ENCODE measurements around the gene CREB5. TPM values are rescaled to one million over a fixed set of nuclear protein-coding genes. Genes with fewer than 3 reads are reported as not detected.

Gene CREB5
- total RNA-seq, 2 experiments from 2014 or later = 0.19 to 0.22 TPM

DNA sequence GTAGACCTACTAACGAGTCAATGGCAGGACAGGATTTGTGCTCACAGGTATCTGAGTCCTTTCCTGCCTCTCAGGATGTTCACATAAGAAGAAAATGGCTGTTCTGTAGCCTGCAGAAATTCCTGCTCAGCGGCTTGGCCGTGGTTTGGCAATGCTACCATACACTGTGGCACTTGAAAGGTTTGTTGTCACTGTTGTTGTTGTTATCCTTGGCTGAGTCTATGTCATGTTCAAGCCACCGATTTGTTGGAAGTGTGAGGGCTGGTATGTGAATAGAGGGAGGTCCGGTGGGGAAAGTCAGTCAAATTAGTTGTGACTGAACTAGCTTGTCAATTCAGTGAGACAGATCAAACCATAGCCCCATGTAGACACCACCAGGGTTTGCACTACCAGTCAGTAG is 345.9 kb downstream of the CREB5 start:
- no peaks in the 10 kb centered on the region for H3K9me3 Mint-ChIP-seq
- Histone ChIP-seq H3K9me3 (ENCODE audit: control insufficient read depth in 1 of 2, insufficient read depth in 1 of 2, low read length in 2 of 2) (peaks cover 0 to 5% of the 10 kb centered on the region in 2 experiments), H3K4me3 (ENCODE audit: low read length) (no peak overlapping the region), H3K27me3 (ENCODE audit: control insufficient read depth in 1 of 2, insufficient read depth in 2 of 2, low read length in 2 of 2) (no peaks in the 10 kb centered on the region), H3K36me3 (ENCODE audit: insufficient read depth, low read length) (no peaks in the 10 kb centered on the region), H3K27ac (ENCODE audit: low read depth in 1 of 2, low read length in 2 of 2) (no peak overlapping the region), H3K4me1 (ENCODE audit: insufficient read depth, low read length) (no peaks in the 10 kb centered on the region)
- POLR2A ChIA-PET = no interaction called here
- intact Hi-C loops (cut with DNase I, micrococcal nuclease) = loop anchor here in 1 of 2 experiments (10.0 kb wide), 1 partner anchor 1197 kb away; no protein-coding TSS in a partner anchor
- ATAC-seq (ENCODE audit: poor library complexity) (no peak), DNase-seq (no peak)
- CTCF ChIA-PET = no interaction called here
- no peaks in the 10 kb centered on the region for H3K36me3 Mint-ChIP-seq (ENCODE audit: low read depth)
- no peaks in the 10 kb centered on the region for H3K4me1 Mint-ChIP-seq (ENCODE audit: low read depth)
- H3K27ac Mint-ChIP-seq = no peak overlapping the region
- TF ChIP-seq, protein P1, sequence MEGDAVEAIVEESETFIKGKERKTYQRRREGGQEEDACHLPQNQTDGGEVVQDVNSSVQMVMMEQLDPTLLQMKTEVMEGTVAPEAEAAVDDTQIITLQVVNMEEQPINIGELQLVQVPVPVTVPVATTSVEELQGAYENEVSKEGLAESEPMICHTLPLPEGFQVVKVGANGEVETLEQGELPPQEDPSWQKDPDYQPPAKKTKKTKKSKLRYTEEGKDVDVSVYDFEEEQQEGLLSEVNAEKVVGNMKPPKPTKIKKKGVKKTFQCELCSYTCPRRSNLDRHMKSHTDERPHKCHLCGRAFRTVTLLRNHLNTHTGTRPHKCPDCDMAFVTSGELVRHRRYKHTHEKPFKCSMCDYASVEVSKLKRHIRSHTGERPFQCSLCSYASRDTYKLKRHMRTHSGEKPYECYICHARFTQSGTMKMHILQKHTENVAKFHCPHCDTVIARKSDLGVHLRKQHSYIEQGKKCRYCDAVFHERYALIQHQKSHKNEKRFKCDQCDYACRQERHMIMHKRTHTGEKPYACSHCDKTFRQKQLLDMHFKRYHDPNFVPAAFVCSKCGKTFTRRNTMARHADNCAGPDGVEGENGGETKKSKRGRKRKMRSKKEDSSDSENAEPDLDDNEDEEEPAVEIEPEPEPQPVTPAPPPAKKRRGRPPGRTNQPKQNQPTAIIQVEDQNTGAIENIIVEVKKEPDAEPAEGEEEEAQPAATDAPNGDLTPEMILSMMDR (IDR thresholded peaks at IDR 0.05) = no peak
- H3K4me3 Mint-ChIP-seq = no peak overlapping the region
- H3K27me3 Mint-ChIP-seq = peaks cover 8% of the 10 kb centered on the region

GRCh38 chr7:28759475-28759971 is 347.2 kb downstream of the CREB5 start:
- no peak overlapping the region for H3K27ac ChIP-seq (ENCODE audit: low read depth in 1 of 2, low read length in 2 of 2)
- POLR2A ChIA-PET = interaction anchor here (0.6 kb wide), 1 partner anchor 155 kb away, joined by 3 read pairs; no protein-coding TSS in a partner anchor

DNA sequence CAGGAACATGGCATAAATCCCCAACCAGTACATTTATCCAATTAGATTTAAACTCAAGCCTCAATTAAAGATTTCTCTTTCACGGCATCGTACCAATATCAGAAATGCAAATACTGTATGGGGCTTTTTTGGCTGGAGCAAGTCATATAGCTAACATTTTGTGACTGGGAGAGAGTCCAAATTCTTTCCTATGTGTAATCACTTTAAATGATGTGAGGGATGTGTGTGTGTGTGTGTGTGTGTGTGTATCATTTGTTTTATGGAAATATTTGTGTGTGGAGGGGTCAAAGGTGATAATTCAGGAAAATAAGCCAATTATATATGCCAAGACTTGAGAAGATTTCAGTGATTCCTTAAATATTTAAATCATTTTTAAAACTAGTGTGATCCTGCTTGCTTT is 349.2 kb downstream of the CREB5 start:
- Histone ChIP-seq H3K27ac (ENCODE audit: low read depth in 1 of 2, low read length in 2 of 2) (no peak overlapping the region), H3K27me3 (ENCODE audit: control insufficient read depth in 1 of 2, insufficient read depth in 2 of 2, low read length in 2 of 2) (no peaks in the 10 kb centered on the region), H3K4me1 (ENCODE audit: insufficient read depth, low read length) (no peaks in the 10 kb centered on the region), H3K9me3 (ENCODE audit: control insufficient read depth in 1 of 2, insufficient read depth in 1 of 2, low read length in 2 of 2) (peaks cover 0 to 5% of the 10 kb centered on the region in 2 experiments), H3K4me3 (ENCODE audit: low read length) (no peak overlapping the region), H3K36me3 (ENCODE audit: insufficient read depth, low read length) (no peaks in the 10 kb centered on the region)
- ChIA-PET POLR2A (no interaction called here), CTCF (no interaction called here)
- ATAC-seq (ENCODE audit: poor library complexity) (no peak), DNase-seq (no peak)
- H3K36me3 Mint-ChIP-seq (ENCODE audit: low read depth) = no peaks in the 10 kb centered on the region
- intact Hi-C loops (cut with DNase I, micrococcal nuclease) = no loop called here
- H3K27me3 Mint-ChIP-seq = peaks cover 8% of the 10 kb centered on the region
- no peaks in the 10 kb centered on the region for H3K9me3 Mint-ChIP-seq
- H3K4me3 Mint-ChIP-seq = no peak overlapping the region
- H3K4me1 Mint-ChIP-seq (ENCODE audit: low read depth) = no peaks in the 10 kb centered on the region
- TF ChIP-seq, protein P1 (IDR thresholded peaks at IDR 0.05) = no peak
- H3K27ac Mint-ChIP-seq = no peak overlapping the region

More at GRCh38 chr7:28759475-28759971, 347.2 kb downstream of the CREB5 start:
- Mint-ChIP-seq H3K27me3 (peaks cover 8% of the 10 kb centered on the region), H3K4me1 (ENCODE audit: low read depth) (no peaks in the 10 kb centered on the region), H3K36me3 (ENCODE audit: low read depth) (no peaks in the 10 kb centered on the region), H3K9me3 (no peaks in the 10 kb centered on the region), H3K27ac (no peak overlapping the region), H3K4me3 (no peak overlapping the region)
- TF ChIP-seq, protein P1 (IDR thresholded peaks at IDR 0.05) = no peak
- H3K4me1 ChIP-seq (ENCODE audit: insufficient read depth, low read length) = no peaks in the 10 kb centered on the region
- CTCF ChIA-PET = no interaction called here
- intact Hi-C loops (cut with DNase I, micrococcal nuclease) = loop anchor here in 1 of 2 experiments (10.0 kb wide), 1 partner anchor 1195 kb away; no protein-coding TSS in a partner anchor
- H3K36me3 ChIP-seq (ENCODE audit: insufficient read depth, low read length) = no peaks in the 10 kb centered on the region
- DNase-seq (no peak), ATAC-seq (ENCODE audit: poor library complexity) (no peak)
- H3K4me3 ChIP-seq (ENCODE audit: low read length) = no peak overlapping the region
- H3K27me3 ChIP-seq (ENCODE audit: control insufficient read depth in 1 of 2, insufficient read depth in 2 of 2, low read length in 2 of 2) = no peaks in the 10 kb centered on the region
- peaks cover 0 to 5% of the 10 kb centered on the region in 2 experiments for H3K9me3 ChIP-seq (ENCODE audit: control insufficient read depth in 1 of 2, insufficient read depth in 1 of 2, low read length in 2 of 2)
